Neural crest cell (in vitro differentiated cells): ENCODE data around the gene DIP2C. TPM values are rescaled to one million over a fixed set of nuclear protein-coding genes. Genes with fewer than 3 reads are reported as not detected.

Experiments
- DNase-seq: peaks from one replicate; pipeline ENCODE4 v3.0.0; 2021; ENCODE audit warnings: low read depth, mixed read lengths, low spot score
- H3K27ac Mint-ChIP-seq: one replicate; pipeline ENCODE4 v1.8.0; 2021; ENCODE audit warnings: mild to moderate bottlenecking, mixed read lengths; ENCODE audit not compliant: unreplicated experiment
- H3K27me3 Mint-ChIP-seq: 2 replicates; pipeline ENCODE4 v1.8.0; 2021; ENCODE audit warnings: low read depth, mild to moderate bottlenecking, mixed read lengths
- H3K36me3 Mint-ChIP-seq: 2 replicates; pipeline ENCODE4 v1.8.0; 2021; ENCODE audit warnings: low read depth, mild to moderate bottlenecking, mixed read lengths
- H3K4me1 Mint-ChIP-seq: 2 replicates; pipeline ENCODE4 v1.8.0; 2021; ENCODE audit warnings: mixed read lengths
- H3K4me3 Mint-ChIP-seq: one replicate; pipeline ENCODE4 v1.8.0; 2021; ENCODE audit warnings: mild to moderate bottlenecking, mixed read lengths
- H3K9me3 Mint-ChIP-seq: 2 replicates; pipeline ENCODE4 v1.8.0; 2021; ENCODE audit warnings: mixed read lengths
- total RNA-seq: library from RNA; stranded (reverse); gene quantifications from 2 replicates; pipeline ENCODE4 v1.2.1, GENCODE V29; 2021
- TF ChIP-seq, protein P1 (sequence below): fragments of 200-600 bp; sonication (generic); conservative IDR thresholded peaks from 2 replicates; pipeline ENCODE4 v1.5.0; 2021; ENCODE audit warnings: antibody characterized with exemption, mild to moderate bottlenecking

DIP2C gene
- total RNA-seq, 1 donor from 2014 or later: 21.7 TPM

GRCh38 chr10:311901-312665 is 377.4 kb downstream of the DIP2C start:
- TF ChIP-seq, protein P1, sequence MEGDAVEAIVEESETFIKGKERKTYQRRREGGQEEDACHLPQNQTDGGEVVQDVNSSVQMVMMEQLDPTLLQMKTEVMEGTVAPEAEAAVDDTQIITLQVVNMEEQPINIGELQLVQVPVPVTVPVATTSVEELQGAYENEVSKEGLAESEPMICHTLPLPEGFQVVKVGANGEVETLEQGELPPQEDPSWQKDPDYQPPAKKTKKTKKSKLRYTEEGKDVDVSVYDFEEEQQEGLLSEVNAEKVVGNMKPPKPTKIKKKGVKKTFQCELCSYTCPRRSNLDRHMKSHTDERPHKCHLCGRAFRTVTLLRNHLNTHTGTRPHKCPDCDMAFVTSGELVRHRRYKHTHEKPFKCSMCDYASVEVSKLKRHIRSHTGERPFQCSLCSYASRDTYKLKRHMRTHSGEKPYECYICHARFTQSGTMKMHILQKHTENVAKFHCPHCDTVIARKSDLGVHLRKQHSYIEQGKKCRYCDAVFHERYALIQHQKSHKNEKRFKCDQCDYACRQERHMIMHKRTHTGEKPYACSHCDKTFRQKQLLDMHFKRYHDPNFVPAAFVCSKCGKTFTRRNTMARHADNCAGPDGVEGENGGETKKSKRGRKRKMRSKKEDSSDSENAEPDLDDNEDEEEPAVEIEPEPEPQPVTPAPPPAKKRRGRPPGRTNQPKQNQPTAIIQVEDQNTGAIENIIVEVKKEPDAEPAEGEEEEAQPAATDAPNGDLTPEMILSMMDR: no peak
- H3K36me3 Mint-ChIP-seq: peaks cover 3% of the 10 kb centered on the region
- no peaks in the 10 kb centered on the region for H3K4me1 Mint-ChIP-seq
- no peaks in the 10 kb centered on the region for H3K9me3 Mint-ChIP-seq
- DNase-seq: no peak
- H3K27ac Mint-ChIP-seq: peak overlapping the region; percentile 64
- no peak overlapping the region for H3K4me3 Mint-ChIP-seq
- H3K27me3 Mint-ChIP-seq: no peaks in the 10 kb centered on the region

- Mint-ChIP-seq H3K4me3 (no peak overlapping the region), H3K27me3 (no peaks in the 10 kb centered on the region), H3K9me3 (no peaks in the 10 kb centered on the region), H3K27ac (peak overlapping the region; percentile 64), H3K4me1 (no peaks in the 10 kb centered on the region), H3K36me3 (peaks cover 3% of the 10 kb centered on the region)
- TF ChIP-seq, protein P1: no peak
- no peak for DNase-seq
Measured at GRCh38 chr10:310976-311639, 378.4 kb downstream of the DIP2C start.

DNA sequence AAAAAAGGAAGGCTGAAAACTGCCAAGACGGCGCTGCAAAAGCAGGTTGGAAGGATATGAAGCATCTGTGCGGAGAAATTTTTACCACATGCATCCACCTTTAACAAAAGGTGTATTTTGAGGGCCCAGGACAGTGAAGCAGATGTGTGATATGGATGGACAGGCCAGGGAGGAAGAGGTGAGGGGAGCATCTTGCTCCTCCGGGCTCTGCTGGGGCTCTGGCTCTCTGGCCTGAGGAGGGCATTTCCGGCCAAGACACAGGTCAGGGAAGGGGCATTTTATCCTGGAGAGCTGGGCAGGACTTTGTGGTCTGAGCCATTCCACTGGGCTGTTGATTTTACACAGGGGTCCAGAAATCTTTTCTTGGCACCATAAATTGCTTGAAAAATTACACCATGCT is 379.1 kb downstream of the DIP2C start:
- no peaks in the 10 kb centered on the region for H3K27me3 Mint-ChIP-seq
- no peaks in the 10 kb centered on the region for H3K9me3 Mint-ChIP-seq
- no peak overlapping the region for H3K27ac Mint-ChIP-seq
- TF ChIP-seq, protein P1: no peak
- DNase-seq: no peak
- H3K4me1 Mint-ChIP-seq: no peaks in the 10 kb centered on the region
- peaks cover 3% of the 10 kb centered on the region for H3K36me3 Mint-ChIP-seq
- no peak overlapping the region for H3K4me3 Mint-ChIP-seq

GRCh38 chr10:308572-309085 is 380.8 kb downstream of the DIP2C start:
- H3K27me3 Mint-ChIP-seq: no peaks in the 10 kb centered on the region
- no peak overlapping the region for H3K27ac Mint-ChIP-seq
- no peaks in the 10 kb centered on the region for H3K9me3 Mint-ChIP-seq
- no peak overlapping the region for H3K4me3 Mint-ChIP-seq
- DNase-seq: no peak
- TF ChIP-seq, protein P1: no peak
- H3K4me1 Mint-ChIP-seq: no peaks in the 10 kb centered on the region
- H3K36me3 Mint-ChIP-seq: peaks cover 10% of the 10 kb centered on the region

DNA sequence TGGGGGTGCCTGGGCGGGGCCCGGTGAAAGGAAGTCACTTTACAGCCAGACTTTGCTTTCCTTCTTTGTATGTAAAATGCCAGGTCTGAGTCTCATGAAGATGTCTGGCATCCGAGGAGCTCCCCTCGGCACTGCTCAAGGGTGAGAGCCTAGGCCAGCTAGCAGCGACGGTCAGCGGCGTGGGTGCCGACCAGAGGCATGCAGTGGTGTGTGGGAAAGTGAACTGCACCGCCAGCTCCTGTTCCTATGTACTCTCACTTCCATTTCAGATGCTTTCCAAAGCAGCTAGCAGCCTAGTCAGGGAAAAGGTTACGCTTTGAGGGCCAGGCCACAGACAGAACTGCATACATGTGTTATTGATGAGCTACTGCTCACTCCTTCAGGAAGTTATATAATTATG is 381.4 kb downstream of the DIP2C start:
- Mint-ChIP-seq H3K36me3 (peaks cover 10% of the 10 kb centered on the region), H3K27ac (no peak overlapping the region), H3K27me3 (no peaks in the 10 kb centered on the region), H3K4me1 (no peaks in the 10 kb centered on the region), H3K4me3 (no peak overlapping the region), H3K9me3 (no peaks in the 10 kb centered on the region)
- DNase-seq: no peak
- TF ChIP-seq, protein P1: no peak
